Heart left ventricle (tissue), 13 donors: ENCODE data around the gene MAP3K21.

ENCODE experiments used
- POLR2A ChIP-seq, 2 donors: fragments of 450-650 bp; IDR thresholded peaks; one replicate each; pipeline ENCODE4 v1.6.1; 2017; ENCODE audit warnings: antibody characterized with exemption in 2 of 2, mild to moderate bottlenecking in 2 of 2, moderate library complexity in 2 of 2
- TF ChIP-seq, protein P1 (sequence below), 12 donors: fragments of 200-600 bp; sonication (generic) in 4 of 12; IDR thresholded peaks; one replicate each; pipeline versions ENCODE4 v1.5.0 to v1.8.0; 2018 to 2022; ENCODE audit warnings: antibody characterized with exemption in 12 of 12, mild to moderate bottlenecking in 5 of 12
- donor health status: ischemic (EF 13 %, LVEDD 7.1; RV severe dilation, severe dysfunction).
- donor health status: DM: no; HTN: yes; CAD: no.
- donor health status: DM: no; HTN: no; CAD: no.
- donor health status: ischemic (EF 25% LVEDD 6.9; RV normal size, moderate dysfunction).
- donor health status: ischemic (EF 25% LVEDD 5.7; RV mildly dilated, moderate dysfunction).
- donor health status: ischemic (EF 35%, LVEDD 5.7; RV mildly dilated, moderate dysfunction).
- donor health status: nonischemic (EF 11% LVEDD 7.7; RV severe dilation, severe dysfunction).
- donor health status: DM: yes; HTN: yes; CAD: no.
- donor health status: PGD.
- donor health status: ischemic (EF 29% LVEDD 5.4; RV normal size, mild dysfunction).
- donor health status: nonischemic (EF 23%, LVEDD 6.1; RV moderate dilation, normal function).

DNA sequence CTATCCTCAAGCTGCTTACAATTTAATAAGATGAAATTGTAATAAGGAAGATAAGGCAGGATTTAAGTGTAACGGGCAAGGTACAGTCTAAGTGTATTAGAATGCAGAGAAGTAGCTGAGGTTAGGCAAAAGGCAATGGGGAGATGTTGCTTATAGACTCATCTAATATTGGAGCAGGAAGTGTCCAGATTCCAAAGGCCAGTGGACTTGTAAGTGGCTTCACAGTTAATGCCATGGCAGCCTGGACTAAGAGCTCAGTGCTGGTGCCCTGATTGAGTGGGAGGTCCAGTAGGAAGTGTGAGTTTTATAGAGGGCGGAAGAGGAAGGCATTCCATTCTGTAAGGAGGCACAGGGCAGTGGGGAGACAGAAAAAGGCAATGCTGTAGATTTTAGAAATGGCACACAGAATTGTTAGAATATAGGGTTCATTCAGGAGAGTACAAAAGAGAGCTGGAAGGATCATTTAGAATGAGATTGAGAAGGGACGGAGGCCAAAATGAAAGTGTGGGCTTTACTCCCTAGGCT, 12.6 kb downstream of the MAP3K21 start:
- TF ChIP-seq, protein P1, sequence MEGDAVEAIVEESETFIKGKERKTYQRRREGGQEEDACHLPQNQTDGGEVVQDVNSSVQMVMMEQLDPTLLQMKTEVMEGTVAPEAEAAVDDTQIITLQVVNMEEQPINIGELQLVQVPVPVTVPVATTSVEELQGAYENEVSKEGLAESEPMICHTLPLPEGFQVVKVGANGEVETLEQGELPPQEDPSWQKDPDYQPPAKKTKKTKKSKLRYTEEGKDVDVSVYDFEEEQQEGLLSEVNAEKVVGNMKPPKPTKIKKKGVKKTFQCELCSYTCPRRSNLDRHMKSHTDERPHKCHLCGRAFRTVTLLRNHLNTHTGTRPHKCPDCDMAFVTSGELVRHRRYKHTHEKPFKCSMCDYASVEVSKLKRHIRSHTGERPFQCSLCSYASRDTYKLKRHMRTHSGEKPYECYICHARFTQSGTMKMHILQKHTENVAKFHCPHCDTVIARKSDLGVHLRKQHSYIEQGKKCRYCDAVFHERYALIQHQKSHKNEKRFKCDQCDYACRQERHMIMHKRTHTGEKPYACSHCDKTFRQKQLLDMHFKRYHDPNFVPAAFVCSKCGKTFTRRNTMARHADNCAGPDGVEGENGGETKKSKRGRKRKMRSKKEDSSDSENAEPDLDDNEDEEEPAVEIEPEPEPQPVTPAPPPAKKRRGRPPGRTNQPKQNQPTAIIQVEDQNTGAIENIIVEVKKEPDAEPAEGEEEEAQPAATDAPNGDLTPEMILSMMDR (IDR thresholded peaks at IDR 0.05): no peak
- TF ChIP-seq POLR2A (IDR thresholded peaks at IDR 0.05): no peak
